Measurements from ENCODE around the gene BCL2A1.

Gene BCL2A1

GRCh38 chr15:79988448-79989117, 17.6 kb upstream of the BCL2A1 start:
- no peaks in the 10 kb centered on the region for H4K20me1 ChIP-seq (ENCODE audit: low read depth, low read length)
- no peak overlapping the region for H2AFZ ChIP-seq (ENCODE audit: low read depth, low read length, severe bottlenecking)
- H3K9me2 ChIP-seq (replicated peaks; ENCODE audit: insufficient read depth, low read length), result no peaks in the 10 kb centered on the region
- no peaks in the 10 kb centered on the region for H3K36me3 ChIP-seq (ENCODE audit: low read length)
- no peaks in the 10 kb centered on the region for H3K27me3 ChIP-seq (ENCODE audit: low read length)
- no peak overlapping the region for H3K27ac ChIP-seq (ENCODE audit: low read depth, low read length)
- no peaks in the 10 kb centered on the region for H3K9me3 ChIP-seq (ENCODE audit: insufficient read depth, low read length)
- no peak overlapping the region for H3K4me2 ChIP-seq (ENCODE audit: low read depth, low read length, poor library complexity, severe bottlenecking)
- no peak overlapping the region for H3K9ac ChIP-seq (ENCODE audit: low read length)
- H3K4me3 ChIP-seq (ENCODE audit: insufficient read depth, low read length, poor library complexity, severe bottlenecking), result no peak overlapping the region
- no peaks in the 10 kb centered on the region for H3K79me2 ChIP-seq (ENCODE audit: insufficient read depth, low read length)
- no peak for TF ChIP-seq EZH2phosphoT487 (conservative IDR thresholded peaks at IDR 0.05; ENCODE audit: low read length)
- TF ChIP-seq, protein P1, sequence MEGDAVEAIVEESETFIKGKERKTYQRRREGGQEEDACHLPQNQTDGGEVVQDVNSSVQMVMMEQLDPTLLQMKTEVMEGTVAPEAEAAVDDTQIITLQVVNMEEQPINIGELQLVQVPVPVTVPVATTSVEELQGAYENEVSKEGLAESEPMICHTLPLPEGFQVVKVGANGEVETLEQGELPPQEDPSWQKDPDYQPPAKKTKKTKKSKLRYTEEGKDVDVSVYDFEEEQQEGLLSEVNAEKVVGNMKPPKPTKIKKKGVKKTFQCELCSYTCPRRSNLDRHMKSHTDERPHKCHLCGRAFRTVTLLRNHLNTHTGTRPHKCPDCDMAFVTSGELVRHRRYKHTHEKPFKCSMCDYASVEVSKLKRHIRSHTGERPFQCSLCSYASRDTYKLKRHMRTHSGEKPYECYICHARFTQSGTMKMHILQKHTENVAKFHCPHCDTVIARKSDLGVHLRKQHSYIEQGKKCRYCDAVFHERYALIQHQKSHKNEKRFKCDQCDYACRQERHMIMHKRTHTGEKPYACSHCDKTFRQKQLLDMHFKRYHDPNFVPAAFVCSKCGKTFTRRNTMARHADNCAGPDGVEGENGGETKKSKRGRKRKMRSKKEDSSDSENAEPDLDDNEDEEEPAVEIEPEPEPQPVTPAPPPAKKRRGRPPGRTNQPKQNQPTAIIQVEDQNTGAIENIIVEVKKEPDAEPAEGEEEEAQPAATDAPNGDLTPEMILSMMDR (IDR thresholded peaks at IDR 0.05; ENCODE audit: insufficient read depth, low read length, poor library complexity, severe bottlenecking), result no peak
- no peaks in the 10 kb centered on the region for H3F3A ChIP-seq (ENCODE audit: insufficient read depth)

- Histone ChIP-seq H3K79me2 (ENCODE audit: insufficient read depth, low read length) (no peaks in the 10 kb centered on the region), H3K27ac (ENCODE audit: low read depth, low read length) (no peak overlapping the region), H3F3A (ENCODE audit: insufficient read depth) (no peaks in the 10 kb centered on the region), H3K27me3 (ENCODE audit: low read length) (no peaks in the 10 kb centered on the region), H3K9me3 (ENCODE audit: insufficient read depth, low read length) (no peaks in the 10 kb centered on the region), H3K9me2 (replicated peaks; ENCODE audit: insufficient read depth, low read length) (no peaks in the 10 kb centered on the region), H2AFZ (ENCODE audit: low read depth, low read length, severe bottlenecking) (no peak overlapping the region), H3K4me3 (ENCODE audit: insufficient read depth, low read length, poor library complexity, severe bottlenecking) (no peak overlapping the region), H4K20me1 (ENCODE audit: low read depth, low read length) (no peaks in the 10 kb centered on the region), H3K36me3 (ENCODE audit: low read length) (no peaks in the 10 kb centered on the region), H3K9ac (ENCODE audit: low read length) (no peak overlapping the region), H3K4me2 (ENCODE audit: low read depth, low read length, poor library complexity, severe bottlenecking) (no peak overlapping the region)
- TF ChIP-seq EZH2phosphoT487 (conservative IDR thresholded peaks at IDR 0.05; ENCODE audit: low read length), result no peak
- TF ChIP-seq, protein P1 (IDR thresholded peaks at IDR 0.05; ENCODE audit: insufficient read depth, low read length, poor library complexity, severe bottlenecking), result no peak
Measured at GRCh38 chr15:79987969-79988368, 17.0 kb upstream of the BCL2A1 start.

- Histone ChIP-seq H3K4me3 (ENCODE audit: insufficient read depth, low read length, poor library complexity, severe bottlenecking) (no peak overlapping the region), H4K20me1 (ENCODE audit: low read depth, low read length) (no peaks in the 10 kb centered on the region), H3K9me2 (replicated peaks; ENCODE audit: insufficient read depth, low read length) (no peaks in the 10 kb centered on the region), H3F3A (ENCODE audit: insufficient read depth) (no peaks in the 10 kb centered on the region), H3K4me2 (ENCODE audit: low read depth, low read length, poor library complexity, severe bottlenecking) (no peak overlapping the region), H3K9ac (ENCODE audit: low read length) (no peak overlapping the region), H3K79me2 (ENCODE audit: insufficient read depth, low read length) (no peaks in the 10 kb centered on the region), H2AFZ (ENCODE audit: low read depth, low read length, severe bottlenecking) (no peak overlapping the region), H3K27me3 (ENCODE audit: low read length) (no peaks in the 10 kb centered on the region), H3K9me3 (ENCODE audit: insufficient read depth, low read length) (no peaks in the 10 kb centered on the region), H3K27ac (ENCODE audit: low read depth, low read length) (no peak overlapping the region), H3K36me3 (ENCODE audit: low read length) (no peaks in the 10 kb centered on the region)
- no peak for TF ChIP-seq EZH2phosphoT487 (conservative IDR thresholded peaks at IDR 0.05; ENCODE audit: low read length)
Measured at GRCh38 chr15:79987569-79987955, 16.6 kb upstream of the BCL2A1 start.

DNA sequence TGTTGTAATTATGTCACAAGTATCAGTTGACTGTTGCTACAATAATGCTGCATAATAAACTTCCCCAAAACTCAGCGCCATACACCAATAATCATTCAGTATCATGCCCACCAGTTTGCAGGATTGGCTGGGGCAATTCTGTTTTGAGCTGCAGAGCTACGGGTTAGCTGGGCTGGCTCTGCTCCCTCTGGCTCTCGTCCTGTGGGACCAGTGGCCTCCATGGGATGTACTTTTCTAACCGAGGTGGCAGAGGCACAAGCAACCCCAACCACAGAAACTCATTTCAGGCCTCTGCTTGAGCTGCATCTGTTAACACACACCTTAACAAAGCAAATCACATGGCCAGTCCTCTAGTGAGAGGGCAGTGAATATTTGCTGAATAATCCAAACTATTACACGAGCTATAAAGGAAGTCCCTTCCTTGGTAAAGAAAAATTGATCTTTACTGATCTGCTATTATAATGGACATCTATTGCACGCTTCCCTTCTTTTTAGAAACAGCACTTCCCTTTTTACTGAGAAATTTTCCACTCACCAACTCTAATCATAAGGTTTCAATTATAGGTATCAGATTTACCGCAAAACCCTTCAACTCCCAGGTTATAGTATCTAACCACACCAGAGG, 10.9 kb upstream of the BCL2A1 start:
- Histone ChIP-seq H4K20me1 (ENCODE audit: low read depth, low read length) (no peaks in the 10 kb centered on the region), H3K79me2 (ENCODE audit: insufficient read depth, low read length) (no peaks in the 10 kb centered on the region), H2AFZ (ENCODE audit: low read depth, low read length, severe bottlenecking) (no peak overlapping the region), H3K4me2 (ENCODE audit: low read depth, low read length, poor library complexity, severe bottlenecking) (no peak overlapping the region), H3K9me3 (ENCODE audit: insufficient read depth, low read length) (no peaks in the 10 kb centered on the region), H3K9me2 (replicated peaks; ENCODE audit: insufficient read depth, low read length) (no peaks in the 10 kb centered on the region), H3K27ac (ENCODE audit: low read depth, low read length) (no peak overlapping the region), H3K36me3 (ENCODE audit: low read length) (no peaks in the 10 kb centered on the region), H3K27me3 (ENCODE audit: low read length) (no peaks in the 10 kb centered on the region), H3K4me3 (ENCODE audit: insufficient read depth, low read length, poor library complexity, severe bottlenecking) (no peak overlapping the region), H3K9ac (ENCODE audit: low read length) (no peak overlapping the region), H3F3A (ENCODE audit: insufficient read depth) (peaks cover 5% of the 10 kb centered on the region; the same call in 1 of the 2 replicates)
- TF ChIP-seq EZH2phosphoT487 (conservative IDR thresholded peaks at IDR 0.05; ENCODE audit: low read length), result no peak
- TF ChIP-seq, protein P1 (IDR thresholded peaks at IDR 0.05; ENCODE audit: insufficient read depth, low read length, poor library complexity, severe bottlenecking), result no peak

Data from SU-DHL-6 (cell line).